ENCODE measurements around the gene SLC7A7. TPM values are rescaled to one million over a fixed set of nuclear protein-coding genes. Genes with fewer than 3 reads are reported as not detected.

The SLC7A7 gene
- total RNA-seq, 1 experiment from 2014 or later, result 3.1 TPM

GRCh38 chr14:22792158-22792557 is 23.1 kb downstream of the SLC7A7 start:
- no CpG with 5 or more reads among the region's 2 CpGs for WGBS (ENCODE audit: extremely low coverage, insufficient read length, low lambda C conversion rate)
- no peaks in the 10 kb centered on the region for H3K27me3 ChIP-seq (ENCODE audit: insufficient read depth, low read length)
- H2BK20ac ChIP-seq (ENCODE audit: low read depth, low read length, poor library complexity, severe bottlenecking), result no peak overlapping the region
- no peak overlapping the region for H2AFZ ChIP-seq (ENCODE audit: low read length)
- peaks cover 2 to 3% of the 10 kb centered on the region in 2 experiments; a peak in 3 of 5 replicates for H3K9me3 Mint-ChIP-seq
- H4K20me1 ChIP-seq (ENCODE audit: control insufficient read depth, insufficient read depth, insufficient read length), result no peaks in the 10 kb centered on the region
- no peak for DNase-seq
- H3K56ac ChIP-seq (ENCODE audit: insufficient read length, low read depth, low read length), result no peak overlapping the region
- H3T11ph ChIP-seq (ENCODE audit: low read length), result no peak overlapping the region
- H3K4ac ChIP-seq (ENCODE audit: low read depth, low read length), result no peak overlapping the region
- no peak overlapping the region for H3K4me3 Mint-ChIP-seq
- H2BK12ac ChIP-seq (ENCODE audit: insufficient read length, low read depth, low read length), result no peak overlapping the region
- no peak overlapping the region for H4K8ac ChIP-seq (replicated peaks; ENCODE audit: insufficient read length, low read depth, low read length)
- H3K9ac ChIP-seq (ENCODE audit: extremely low read depth, insufficient read length, low read length), result no peak overlapping the region
- no peak overlapping the region for H3K14ac ChIP-seq (ENCODE audit: insufficient read depth, low read length)
- H4K5ac ChIP-seq (ENCODE audit: insufficient read length, low read depth, low read length), result no peak overlapping the region
- H3K18ac ChIP-seq (ENCODE audit: insufficient read length, low read depth, low read length), result no peak overlapping the region
- H3K4me1 ChIP-seq (ENCODE audit: insufficient read depth, low read length), result peaks cover 6% of the 10 kb centered on the region; the same call in 1 of the 2 replicates
- H3K4me2 ChIP-seq (ENCODE audit: insufficient read depth, insufficient read length, low read length), result no peak overlapping the region
- H3K79me2 ChIP-seq (ENCODE audit: insufficient read depth, low read length), result no peaks in the 10 kb centered on the region; the same call in 1 of the 2 replicates
- no peak overlapping the region for H2BK120ac ChIP-seq (ENCODE audit: low read depth, low read length, poor library complexity, severe bottlenecking)
- no peaks in the 10 kb centered on the region for H3K23me2 ChIP-seq (ENCODE audit: insufficient read length, low read depth, low read length, poor library complexity, severe bottlenecking)
- H3K9me3 ChIP-seq (ENCODE audit: control insufficient read depth, low read depth, low read length), result no peaks in the 10 kb centered on the region
- H3K27me3 Mint-ChIP-seq (ENCODE audit: low read depth), result peaks cover 2% of the 10 kb centered on the region
- H4K91ac ChIP-seq (ENCODE audit: insufficient read length, low read depth, low read length), result no peak overlapping the region
- no peak overlapping the region for H3K27ac ChIP-seq (ENCODE audit: insufficient read length, low read depth, low read length)
- H3K27ac Mint-ChIP-seq, result no peak overlapping the region
- no peak overlapping the region for H2AK5ac ChIP-seq (ENCODE audit: insufficient read length, low read length)
- H2BK5ac ChIP-seq (ENCODE audit: insufficient read length, low read length), result no peak overlapping the region
- H3K36me3 Mint-ChIP-seq (ENCODE audit: insufficient read depth in 1 of 3, low read depth in 3 of 3), result peaks cover 0 to 4% (median 2%) of the 10 kb centered on the region in 3 experiments; a peak in 3 of 7 replicates
- H3K4me1 Mint-ChIP-seq, result peaks cover 11 to 12% of the 10 kb centered on the region in 2 experiments
- no peaks in the 10 kb centered on the region for H3K79me1 ChIP-seq (ENCODE audit: insufficient read depth, low read depth, low read length, poor library complexity, severe bottlenecking)
- no peak overlapping the region for H2BK15ac ChIP-seq (ENCODE audit: low read depth, low read length)
- TF ChIP-seq CTCF (conservative IDR thresholded peaks at IDR 0.05), result no peak
- no peak overlapping the region for H3K23ac ChIP-seq (ENCODE audit: insufficient read length, low read depth, low read length)

Measured in H9 (cell line).